GM18517 (cell line): Measurements from ENCODE around the gene SMARCD3.

Experiments used
- ATAC-seq: cut with Tn5 transposase; IDR thresholded peaks from one replicate; pipeline ENCODE4 v1.9.1; 2021; ENCODE audit warnings: mild to moderate bottlenecking, moderate library complexity; ENCODE audit not compliant: unreplicated experiment

SMARCD3 gene

GRCh38 chr7:151248346-151249033, at the start of gene SMARCD3:
Gene SMARCD3 (minus strand): TSS chr7:151248694. CDS start chr7:151248562, 132 bp downstream.
- no peak for ATAC-seq

- ATAC-seq = no peak
These were observed 47.9 kb upstream of the SMARCD3 start for GRCh38 chr7:151296202-151296992.

GRCh38 chr7:151292850-151293249, 44.4 kb upstream of the SMARCD3 start:
- no peak for ATAC-seq

GRCh38 chr7:151291206-151291605, 42.7 kb upstream of the SMARCD3 start:
- no peak for ATAC-seq

- ATAC-seq = no peak
These were observed 41.9 kb upstream of the SMARCD3 start for GRCh38 chr7:151290355-151290760.

GRCh38 chr7:151289891-151290290, 41.4 kb upstream of the SMARCD3 start:
- ATAC-seq = no peak

- no peak for ATAC-seq
These were observed 37.7 kb upstream of the SMARCD3 start for GRCh38 chr7:151286148-151286547.

- no peak for ATAC-seq
These were observed 34.8 kb upstream of the SMARCD3 start for GRCh38 chr7:151283302-151283701.

- ATAC-seq = no peak
These were observed 33.6 kb upstream of the SMARCD3 start for GRCh38 chr7:151282111-151282510.

- no peak for ATAC-seq
These were observed 33.2 kb upstream of the SMARCD3 start for GRCh38 chr7:151281686-151282085.

GRCh38 chr7:151280388-151281019, 32.0 kb upstream of the SMARCD3 start:
- ATAC-seq = no peak

- ATAC-seq = no peak
These were observed 31.4 kb upstream of the SMARCD3 start for GRCh38 chr7:151279868-151280267.

GRCh38 chr7:151278949-151279348, 30.5 kb upstream of the SMARCD3 start:
- no peak for ATAC-seq

GRCh38 chr7:151277631-151278030, 29.1 kb upstream of the SMARCD3 start:
- ATAC-seq = no peak

GRCh38 chr7:151276666-151277590, 28.4 kb upstream of the SMARCD3 start:
- ATAC-seq = no peak

GRCh38 chr7:151275813-151276577, 27.5 kb upstream of the SMARCD3 start:
- no peak for ATAC-seq

- no peak for ATAC-seq
These were observed 26.7 kb upstream of the SMARCD3 start for GRCh38 chr7:151274936-151275812.

- no peak for ATAC-seq
These were observed 25.9 kb upstream of the SMARCD3 start for GRCh38 chr7:151274396-151274795.
